ENCODE measurements around the gene SORCS2. TPM values are rescaled to one million over a fixed set of nuclear protein-coding genes. Genes with fewer than 3 reads are reported as not detected.

Gene SORCS2
- total RNA-seq, 1 donor from 2014 or later, result 13.4 TPM

DNA sequence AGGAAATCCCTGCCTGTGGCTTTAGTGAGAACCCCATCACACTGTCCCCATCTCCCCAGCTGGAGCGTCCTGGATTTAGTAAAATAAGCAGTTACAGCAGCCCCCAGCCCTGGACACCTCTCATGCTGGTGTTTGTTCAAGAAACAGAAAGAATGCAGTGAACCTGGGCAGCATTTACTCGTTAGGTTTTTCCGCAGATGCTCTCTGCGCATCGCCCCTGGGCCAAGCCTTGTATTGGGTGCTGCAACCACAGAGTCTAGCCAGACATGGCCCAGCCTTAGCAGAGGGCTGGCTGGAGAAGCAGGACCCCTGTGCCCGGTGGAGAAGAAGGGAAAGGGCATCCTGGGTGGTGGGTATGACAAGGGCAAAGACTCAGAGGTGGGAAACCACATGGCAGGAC is 378.7 kb downstream of the SORCS2 start:
- DNase-seq (ENCODE audit: extremely low spot score, unreplicated experiment), result no peak
- H3K27ac Mint-ChIP-seq, result no peak overlapping the region
- H3K27me3 Mint-ChIP-seq, result no peaks in the 10 kb centered on the region
- H3K9me3 Mint-ChIP-seq, result peaks cover 5% of the 10 kb centered on the region
- H3K4me3 Mint-ChIP-seq, result no peak overlapping the region
- H3K36me3 Mint-ChIP-seq, result no peaks in the 10 kb centered on the region
- TF ChIP-seq CTCF (conservative IDR thresholded peaks at IDR 0.05), result no peak
- no peaks in the 10 kb centered on the region for H3K4me1 Mint-ChIP-seq (ENCODE audit: unreplicated experiment)

DNA sequence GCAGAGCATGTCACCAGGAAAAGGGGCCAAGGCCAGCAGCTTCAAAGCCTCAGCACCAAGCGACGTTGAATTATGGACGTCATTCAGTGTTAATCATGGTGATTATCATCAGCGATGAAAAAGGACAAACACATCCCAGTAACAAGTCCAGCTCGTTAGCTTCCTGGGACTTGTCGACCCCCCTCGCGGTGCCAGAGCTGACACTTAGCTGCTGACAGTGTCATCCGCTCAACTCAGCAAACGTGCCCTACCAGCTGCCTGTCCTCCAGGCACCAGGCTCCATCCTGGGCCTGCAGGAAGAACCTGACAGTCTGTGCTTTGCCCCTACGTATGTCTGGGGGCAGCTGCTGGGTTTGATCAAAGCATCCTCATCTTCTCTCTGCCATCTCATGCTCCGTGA is 379.4 kb downstream of the SORCS2 start:
- H3K9me3 Mint-ChIP-seq, result peaks cover 12% of the 10 kb centered on the region
- H3K27me3 Mint-ChIP-seq, result no peaks in the 10 kb centered on the region
- H3K27ac Mint-ChIP-seq, result no peak overlapping the region
- H3K36me3 Mint-ChIP-seq, result peaks cover 5% of the 10 kb centered on the region
- H3K4me1 Mint-ChIP-seq (ENCODE audit: unreplicated experiment), result no peaks in the 10 kb centered on the region
- no peak for DNase-seq (ENCODE audit: extremely low spot score, unreplicated experiment)
- no peak for TF ChIP-seq CTCF (conservative IDR thresholded peaks at IDR 0.05)
- no peak overlapping the region for H3K4me3 Mint-ChIP-seq

- peaks cover 5% of the 10 kb centered on the region for H3K36me3 Mint-ChIP-seq
- no peaks in the 10 kb centered on the region for H3K27me3 Mint-ChIP-seq
- DNase-seq (ENCODE audit: extremely low spot score, unreplicated experiment), result no peak
- no peak overlapping the region for H3K27ac Mint-ChIP-seq
- TF ChIP-seq CTCF (conservative IDR thresholded peaks at IDR 0.05), result no peak
- no peaks in the 10 kb centered on the region for H3K4me1 Mint-ChIP-seq (ENCODE audit: unreplicated experiment)
- H3K4me3 Mint-ChIP-seq, result no peak overlapping the region
- peaks cover 22% of the 10 kb centered on the region for H3K9me3 Mint-ChIP-seq
Observed at GRCh38 chr4:7572894-7573293, 380.6 kb downstream of the SORCS2 start.

DNA sequence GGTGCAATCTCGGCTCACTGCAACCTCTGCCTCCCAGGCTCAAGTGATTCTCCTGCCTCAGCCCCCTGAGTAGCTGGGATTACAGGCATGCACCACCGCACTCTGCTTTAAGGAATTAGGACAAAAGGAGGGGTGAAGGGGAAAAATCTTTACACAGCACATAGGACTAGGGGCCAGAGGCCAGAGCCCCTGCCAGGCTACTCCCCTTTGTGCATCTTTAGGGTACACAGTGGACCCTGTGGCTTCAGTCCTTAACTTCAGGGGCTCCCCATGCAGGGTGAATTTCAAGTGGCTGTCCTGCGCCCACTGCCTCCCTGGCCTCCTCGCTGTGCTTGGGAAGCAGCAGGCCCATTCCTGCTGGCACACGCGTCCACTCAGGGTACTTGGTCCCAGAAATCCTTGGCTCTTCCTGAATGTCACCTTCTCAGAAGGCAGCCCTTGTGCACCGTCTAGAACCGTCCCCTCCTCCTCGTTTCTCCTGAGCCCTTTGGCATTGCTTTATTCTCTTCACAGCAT is 381.3 kb downstream of the SORCS2 start:
- Mint-ChIP-seq H3K36me3 (peaks cover 5% of the 10 kb centered on the region), H3K27me3 (no peaks in the 10 kb centered on the region), H3K4me3 (no peak overlapping the region), H3K27ac (no peak overlapping the region), H3K4me1 (ENCODE audit: unreplicated experiment) (no peaks in the 10 kb centered on the region), H3K9me3 (peaks cover 27% of the 10 kb centered on the region)
- DNase-seq (ENCODE audit: extremely low spot score, unreplicated experiment), result no peak
- TF ChIP-seq CTCF (conservative IDR thresholded peaks at IDR 0.05), result no peak

DNA sequence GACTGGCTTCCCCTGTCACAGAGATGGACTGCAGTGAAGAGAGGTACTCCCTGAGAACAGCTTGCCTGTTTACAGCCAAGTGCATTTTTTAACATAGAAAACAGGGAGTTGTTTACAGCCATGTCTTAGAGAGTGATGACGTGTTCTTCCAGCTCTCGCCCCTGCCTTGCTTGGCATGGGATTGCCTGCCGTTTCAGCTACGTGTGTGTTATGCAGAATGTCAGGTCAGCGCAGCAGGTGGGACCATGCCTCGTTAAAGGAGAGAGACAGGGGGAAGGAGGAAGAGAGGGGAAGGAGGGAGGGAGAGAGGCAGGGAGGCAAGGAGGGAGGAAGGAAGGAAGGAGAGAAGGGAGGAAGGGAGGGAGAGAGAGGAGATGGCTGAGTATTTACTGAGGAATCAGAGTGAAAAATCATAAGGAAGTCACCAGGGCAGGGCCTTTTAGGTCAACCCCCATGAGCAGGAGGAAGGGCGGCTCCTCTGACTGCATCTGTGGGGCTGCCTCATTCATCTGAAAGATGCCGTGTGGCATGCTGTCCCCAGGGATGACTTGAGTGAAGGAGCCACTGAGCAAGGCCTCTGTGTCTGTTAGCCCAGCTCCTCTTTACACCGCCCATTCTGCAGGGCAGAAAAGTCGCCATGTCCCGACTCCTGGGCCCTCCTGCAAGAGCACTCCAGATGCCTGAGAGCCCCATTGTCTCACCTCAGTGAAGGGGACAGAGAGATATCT is 382.1 kb downstream of the SORCS2 start:
- Mint-ChIP-seq H3K4me1 (ENCODE audit: unreplicated experiment) (no peaks in the 10 kb centered on the region), H3K9me3 (peaks cover 27% of the 10 kb centered on the region)

More for the DNA sequence above, 382.1 kb downstream of the SORCS2 start:
- H3K4me3 Mint-ChIP-seq, result no peak overlapping the region
- TF ChIP-seq CTCF (conservative IDR thresholded peaks at IDR 0.05), result no peak
- peaks cover 5% of the 10 kb centered on the region for H3K36me3 Mint-ChIP-seq
- DNase-seq (ENCODE audit: extremely low spot score, unreplicated experiment), result no peak
- H3K27ac Mint-ChIP-seq, result peak overlapping the region; percentile 43
- H3K27me3 Mint-ChIP-seq, result no peaks in the 10 kb centered on the region
